Body of pancreas (tissue), 4 donors: ENCODE data around the gene ZDHHC12. TPM values are rescaled to one million over a fixed set of nuclear protein-coding genes. Genes with fewer than 3 reads are reported as not detected.
A peak's percentile ranks its signal among the peaks of the same experiment; 100 is the strongest.

Source experiments
- ATAC-seq: fragments of 150-250 bp; one replicate; pipeline ENCODE4 v1.9.1; 2016
- DNase-seq, 4 donors: peaks; one replicate each; pipeline ENCODE4 v3.0.0-alpha.2; 2019
- H3K27ac ChIP-seq, 4 donors: fragments of 200-600 bp; sonication (generic); 1 replicate in 3 of 4; 2 replicates in 1 of 4; pipeline versions ENCODE4 v1.5.1 to v1.6.1; 2016 to 2019; ENCODE audit warnings: mild to moderate bottlenecking in 1 of 4, mixed read lengths in 1 of 4, moderate library complexity in 1 of 4
- H3K27me3 ChIP-seq, 2 donors: fragments of 200-600 bp; sonication (generic); one replicate each; pipeline ENCODE4 v1.6.0; 2016; ENCODE audit warnings: mild to moderate bottlenecking in 1 of 2
- H3K36me3 ChIP-seq, 2 donors: fragments of 200-600 bp; sonication (generic); replicated peaks in 1 of 2; 2 replicates each; pipeline ENCODE4 v1.5.1; 2016; ENCODE audit warnings: low read depth in 2 of 2; ENCODE audit not compliant: insufficient read depth in 1 of 2
- H3K4me1 ChIP-seq: fragments of 200-600 bp; sonication (generic); one replicate; pipeline ENCODE4 v1.6.0; 2016
- H3K4me3 ChIP-seq, 2 donors: fragments of 200-600 bp; sonication (generic); 1 replicate in 1 of 2; 2 replicates in 1 of 2; pipeline ENCODE4 v1.5.1; 2016 to 2019
- H3K9me3 ChIP-seq, 3 donors: fragments of 200-600 bp; sonication (generic); 1 replicate in 2 of 3; 2 replicates in 1 of 3; pipeline ENCODE4 v1.5.1; 2016
- CTCF ChIP-seq, 7 experiments: fragments of 450-650 bp in 4 of 7; fragments of 200-600 bp in 3 of 7; sonication (generic) in 3 of 7; IDR thresholded peaks; one replicate each; pipeline ENCODE4 v1.5.1; 2016 to 2019; ENCODE audit warnings: antibody characterized with exemption in 7 of 7
- POLR2A ChIP-seq, 3 donors: fragments of 450-650 bp; IDR thresholded peaks; one replicate each; pipeline ENCODE4 v1.6.1; 2016; ENCODE audit warnings: antibody characterized with exemption in 3 of 3, mild to moderate bottlenecking in 2 of 3
- WGBS, 2 donors: methylation state at CpG; one replicate each; pipeline ENCODE4 v1.1.5; 2017; 5-methylcytosine and 5-hydroxymethylcytosine counted together
- intact Hi-C: fragments of 100-400 bp; cut with DNase I; formaldehyde crosslinking; loops from one replicate; pipeline ENCODE4 v1.15.1; 2023
- total RNA-seq, 2 donors: library from RNA; depleted of rRNA; stranded (reverse); fragments of >200 nt; gene quantifications; one replicate each; pipeline ENCODE4 v1.1.0, GENCODE V29; 2016

Gene ZDHHC12
- total RNA-seq, 2 donors from 2014 or later = 21.1 to 64.9 TPM

- TF ChIP-seq POLR2A (IDR thresholded peaks at IDR 0.05) = no peak
- TF ChIP-seq CTCF (IDR thresholded peaks at IDR 0.05) = no peak
- no peaks in the 10 kb centered on the region for H3K36me3 ChIP-seq
- ATAC-seq (no peak), DNase-seq (no peak)
- peak overlapping the region in 3 of 4 donors; percentile 88 to 97 (median 90) for H3K27ac ChIP-seq
- intact Hi-C loops = no loop called here
- H3K27me3 ChIP-seq = no peaks in the 10 kb centered on the region
- H3K4me1 ChIP-seq = peaks cover 38% of the 10 kb centered on the region
- no peaks in the 10 kb centered on the region for H3K9me3 ChIP-seq
- WGBS, 2 donors = 61 to 63% methylated on average over 11 of the region's 11 CpGs
- H3K4me3 ChIP-seq = peak overlapping the region in 1 of 2 donors; percentile 84
These were observed 46.5 kb upstream of the ZDHHC12 start for GRCh38 chr9:128770286-128771030.

- Histone ChIP-seq H3K4me3 (no peak overlapping the region), H3K36me3 (no peaks in the 10 kb centered on the region), H3K27ac (no peak overlapping the region), H3K9me3 (no peaks in the 10 kb centered on the region), H3K27me3 (no peaks in the 10 kb centered on the region), H3K4me1 (peaks cover 50% of the 10 kb centered on the region)
- TF ChIP-seq POLR2A (IDR thresholded peaks at IDR 0.05) = no peak
- no peak for TF ChIP-seq CTCF (IDR thresholded peaks at IDR 0.05)
- 71 to 86% methylated on average over 5 to 6 of the region's 6 CpGs for WGBS, 2 donors
- no peak for DNase-seq
- ATAC-seq = no peak
- intact Hi-C loops = no loop called here
These were observed 44.7 kb upstream of the ZDHHC12 start for GRCh38 chr9:128768606-128769005.

- TF ChIP-seq POLR2A (IDR thresholded peaks at IDR 0.05) (no peak), CTCF (IDR thresholded peaks at IDR 0.05) (no peak)
- WGBS, 2 donors = 22% methylated on average over 3 of the region's 3 CpGs
- peaks cover 46% of the 10 kb centered on the region for H3K4me1 ChIP-seq
These were observed 41.6 kb upstream of the ZDHHC12 start for GRCh38 chr9:128765499-128765898.

GRCh38 chr9:128764361-128764760 lies 40.4 kb upstream of the ZDHHC12 start:
- Histone ChIP-seq H3K4me3 (no peak overlapping the region), H3K36me3 (no peaks in the 10 kb centered on the region), H3K27me3 (no peaks in the 10 kb centered on the region), H3K9me3 (no peaks in the 10 kb centered on the region), H3K27ac (peak overlapping the region in 2 of 4 donors; percentile 15 to 28), H3K4me1 (peaks cover 34% of the 10 kb centered on the region)
- intact Hi-C loops = no loop called here
- no peak for ATAC-seq
- WGBS, 2 donors = 75% methylated on average over 6 of the region's 6 CpGs; no CpG with 5 or more reads in 1 of the 2 donors
- no peak for TF ChIP-seq POLR2A (IDR thresholded peaks at IDR 0.05)
- no peak for TF ChIP-seq CTCF (IDR thresholded peaks at IDR 0.05)
- DNase-seq = no peak

More at GRCh38 chr9:128765499-128765898, 41.6 kb upstream of the ZDHHC12 start:
- Histone ChIP-seq H3K27me3 (no peaks in the 10 kb centered on the region), H3K9me3 (no peaks in the 10 kb centered on the region), H3K27ac (peak overlapping the region in 1 of 4 donors; percentile 37), H3K36me3 (no peaks in the 10 kb centered on the region), H3K4me3 (no peak overlapping the region)
- intact Hi-C loops = no loop called here
- DNase-seq (no peak), ATAC-seq (peak; percentile 31)
